Ascending aorta (tissue), 2 donors: Measurements from ENCODE around the gene C11orf54. TPM values are rescaled to one million over a fixed set of nuclear protein-coding genes. Genes with fewer than 3 reads are reported as not detected.

Experiments used
- DNase-seq, 2 donors: peaks; one replicate each; pipeline ENCODE4 v3.0.0-alpha.2; 2019; ENCODE audit warnings: low spot score in 2 of 2
- H3K27ac ChIP-seq, 2 donors: fragments of 200-600 bp; sonication (generic); one replicate each; pipeline ENCODE4 v1.5.1; 2016 to 2017; ENCODE audit warnings: mild to moderate bottlenecking in 1 of 2
- H3K27me3 ChIP-seq: fragments of 200-600 bp; sonication (generic); one replicate; pipeline ENCODE4 v1.5.1; 2017
- H3K36me3 ChIP-seq, 2 donors: fragments of 200-600 bp; sonication (generic); one replicate each; pipeline ENCODE4 v1.5.1; 2016
- H3K4me1 ChIP-seq, 2 donors: fragments of 200-600 bp; sonication (generic); one replicate each; pipeline ENCODE4 v1.5.1; 2016 to 2017; ENCODE audit warnings: mild to moderate bottlenecking in 1 of 2
- H3K4me3 ChIP-seq, 2 donors: fragments of 200-600 bp; sonication (generic); one replicate each; pipeline ENCODE4 v1.5.1; 2016 to 2017; ENCODE audit warnings: mild to moderate bottlenecking in 1 of 2
- H3K9me3 ChIP-seq, 2 donors: fragments of 200-600 bp; sonication (generic); one replicate each; pipeline ENCODE4 v1.5.1; 2016
- CTCF ChIP-seq, 3 experiments: fragments of 200-600 bp in 2 of 3; fragments of 450-650 bp in 1 of 3; sonication (generic) in 2 of 3; IDR thresholded peaks; one replicate each; pipeline ENCODE4 v1.5.1; 2016 to 2019; ENCODE audit warnings: antibody characterized with exemption in 3 of 3, mild to moderate bottlenecking in 1 of 3, moderate library complexity in 1 of 3
- intact Hi-C: fragments of 100-400 bp; cut with DNase I; formaldehyde crosslinking; loops from one replicate; pipeline ENCODE4 v1.15.1; 2023
- total RNA-seq: library from RNA; depleted of rRNA; stranded (reverse); fragments of >200 nt; gene quantifications from one replicate; pipeline ENCODE4 v1.1.0, GENCODE V29; 2016

The C11orf54 gene
- total RNA-seq, 1 donor from 2014 or later = 3.9 TPM

GRCh38 chr11:93718057-93718563 is 23.4 kb upstream of the C11orf54 start:
- TF ChIP-seq CTCF (IDR thresholded peaks at IDR 0.05) = no peak
- H3K36me3 ChIP-seq = peaks cover 15 to 44% of the 10 kb centered on the region in 2 donors
- no peak for DNase-seq
- H3K4me3 ChIP-seq = no peak overlapping the region
- no peaks in the 10 kb centered on the region for H3K27me3 ChIP-seq
- H3K9me3 ChIP-seq = no peaks in the 10 kb centered on the region
- no peak overlapping the region for H3K27ac ChIP-seq
- intact Hi-C loops = no loop called here
- H3K4me1 ChIP-seq = no peaks in the 10 kb centered on the region

GRCh38 chr11:93719310-93719709 is 22.2 kb upstream of the C11orf54 start:
- Histone ChIP-seq H3K4me1 (no peaks in the 10 kb centered on the region), H3K4me3 (no peak overlapping the region), H3K27me3 (no peaks in the 10 kb centered on the region), H3K27ac (no peak overlapping the region), H3K36me3 (peaks cover 17 to 48% of the 10 kb centered on the region in 2 donors), H3K9me3 (no peaks in the 10 kb centered on the region)
- DNase-seq = no peak
- no peak for TF ChIP-seq CTCF (IDR thresholded peaks at IDR 0.05)
- intact Hi-C loops = no loop called here

DNA sequence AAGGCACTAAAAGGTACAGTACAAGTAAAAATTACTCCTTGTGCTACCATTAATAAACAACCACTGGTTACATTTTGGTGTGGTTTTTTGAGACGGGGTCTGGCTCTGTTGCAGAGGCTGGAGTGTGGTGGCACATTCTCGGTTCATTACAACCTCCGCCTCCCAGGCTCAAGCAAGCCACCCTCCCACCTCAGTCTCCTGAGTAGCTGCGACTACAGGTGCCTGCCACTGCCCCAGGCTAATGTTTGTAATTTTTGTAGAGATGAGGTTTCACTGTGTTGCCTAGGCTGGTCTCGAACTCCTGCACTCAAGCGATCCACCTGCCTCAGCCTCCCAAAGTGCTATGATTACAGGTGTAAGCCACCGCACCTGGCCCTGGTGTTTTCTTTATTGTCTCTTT is 20.9 kb upstream of the C11orf54 start:
- Histone ChIP-seq H3K9me3 (no peaks in the 10 kb centered on the region), H3K4me1 (no peaks in the 10 kb centered on the region), H3K27ac (no peak overlapping the region), H3K27me3 (no peaks in the 10 kb centered on the region), H3K36me3 (peaks cover 15 to 40% of the 10 kb centered on the region in 2 donors), H3K4me3 (no peak overlapping the region)
- no peak for DNase-seq
- TF ChIP-seq CTCF (IDR thresholded peaks at IDR 0.05) = no peak
- intact Hi-C loops = no loop called here

- H3K27ac ChIP-seq = no peak overlapping the region
- H3K4me3 ChIP-seq = no peak overlapping the region
- H3K4me1 ChIP-seq = no peaks in the 10 kb centered on the region
- no peak for TF ChIP-seq CTCF (IDR thresholded peaks at IDR 0.05)
- peaks cover 34 to 63% of the 10 kb centered on the region in 2 donors for H3K36me3 ChIP-seq
- no peaks in the 10 kb centered on the region for H3K9me3 ChIP-seq
- intact Hi-C loops = no loop called here
- DNase-seq = no peak
- H3K27me3 ChIP-seq = no peaks in the 10 kb centered on the region
These were observed 17.4 kb upstream of the C11orf54 start for GRCh38 chr11:93724089-93724488.

GRCh38 chr11:93727985-93728791 is 13.3 kb upstream of the C11orf54 start:
- no peaks in the 10 kb centered on the region for H3K9me3 ChIP-seq
- DNase-seq = no peak
- intact Hi-C loops = no loop called here
- no peak overlapping the region for H3K27ac ChIP-seq
- H3K27me3 ChIP-seq = no peaks in the 10 kb centered on the region
- TF ChIP-seq CTCF (IDR thresholded peaks at IDR 0.05) = no peak
- no peak overlapping the region for H3K4me3 ChIP-seq
- peaks cover 69 to 87% of the 10 kb centered on the region in 2 donors for H3K36me3 ChIP-seq
- no peaks in the 10 kb centered on the region for H3K4me1 ChIP-seq
